ENCODE data around the gene COPS8. TPM values are rescaled to one million over a fixed set of nuclear protein-coding genes. Genes with fewer than 3 reads are reported as not detected.

Gene COPS8
- 59.3 and 61.3 TPM in 2 replicates for total RNA-seq (2021; fragmentation: NEBNext Ultra II Directional; extraction: Animal tissue kit (Norgen Biotek cat#: 25700))
- 37.3 and 67.5 TPM in 2 replicates for polyA plus RNA-seq (2011; rRNA removed)
- 66.0 TPM for polyA plus RNA-seq (2011; cell fraction: cytosol; rRNA removed)
- polyA plus RNA-seq (2011; cell fraction: nucleus; rRNA removed) = 18.0 TPM
- polyA plus RNA-seq (2012, experiment 1 of 2) = 32.3 to 47.0 TPM (median 36.0 TPM) in 4 replicates
- 10.3 TPM for polyA plus RNA-seq (2012, experiment 2 of 2)
- polyA plus RNA-seq (2013, experiment 1 of 2) = 30.4 TPM
- polyA plus RNA-seq (2013, experiment 2 of 2) = 29.0 TPM
- 27.0 and 32.5 TPM in 2 replicates for polyA minus RNA-seq (2011; rRNA and poly(A)+ RNA removed)
- 21.9 TPM for polyA minus RNA-seq (2011; cell fraction: cytosol; rRNA and poly(A)+ RNA removed)
- 50.7 TPM for polyA minus RNA-seq (2011; cell fraction: nucleus; rRNA and poly(A)+ RNA removed)
- long read RNA-seq, experiment 1, full-length matches to known transcripts = 52 of 84 reads
- long read RNA-seq, experiment 1, partial matches to known transcripts = 28 of 84 reads
- long read RNA-seq, experiment 1, other reads (novel, unspliced or antisense) = 4 of 84 reads
- long read RNA-seq, experiment 2, full-length matches to known transcripts = 113 of 128 reads
- long read RNA-seq, experiment 2, partial matches to known transcripts = 3 of 128 reads
- long read RNA-seq, experiment 2, other reads (novel, unspliced or antisense) = 12 of 128 reads

DNA sequence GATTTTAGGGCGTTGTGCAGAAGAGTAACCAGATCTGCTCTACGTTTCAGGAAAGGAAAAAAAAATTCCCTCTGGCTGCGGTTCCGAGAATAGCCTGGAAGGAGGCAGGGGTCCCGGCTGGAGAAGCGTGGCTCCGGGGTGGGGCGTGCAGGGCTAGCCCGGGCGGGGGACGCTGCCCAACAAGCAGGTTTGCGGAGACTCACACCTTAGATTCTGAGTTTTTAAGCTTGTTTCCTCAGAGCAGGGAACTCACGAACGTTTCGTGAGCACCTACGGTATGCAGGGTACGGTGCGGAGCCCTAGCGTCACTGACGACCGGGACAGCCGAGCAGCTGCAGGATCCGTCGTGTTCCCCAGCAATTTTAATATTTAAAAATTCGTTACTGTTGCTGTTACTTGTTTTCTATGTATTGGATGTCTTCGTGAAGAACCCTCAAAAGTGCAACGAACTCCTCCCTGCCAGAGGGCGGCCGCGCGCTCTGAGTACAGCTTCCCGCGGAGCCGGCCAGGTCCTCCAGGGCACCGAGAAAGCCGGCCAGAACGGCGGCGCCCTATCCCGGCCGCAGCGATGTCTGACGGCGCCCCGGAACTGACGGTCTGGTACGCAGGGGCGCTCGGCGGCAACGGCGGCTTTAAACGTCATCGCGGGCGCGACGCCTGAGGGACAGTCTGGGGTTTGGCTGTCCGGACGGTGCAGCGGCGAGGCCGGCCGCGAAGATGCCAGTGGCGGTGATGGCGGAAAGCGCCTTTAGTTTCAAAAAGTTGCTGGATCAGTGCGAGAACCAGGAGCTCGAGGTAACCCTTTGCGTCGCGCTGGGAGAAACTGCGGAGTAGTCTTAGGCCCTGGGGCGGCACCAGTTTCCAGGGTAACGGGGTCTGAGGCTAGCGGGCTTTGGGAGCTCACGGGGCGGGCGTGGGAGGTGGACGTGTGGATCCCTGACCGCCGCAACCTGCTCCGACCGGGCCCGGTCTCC is at the start of gene COPS8:
TSS of gene COPS8 (plus strand) at position 642 of the 974 bp plus-strand sequence. CDS start at position 718, 76 bp downstream.
- Histone ChIP-seq H3K23me2 (ENCODE audit: low read depth, low read length) (peaks cover 7% of the 10 kb centered on the region; the same call in 1 of the 2 replicates), H2BK15ac (ENCODE audit: low read length) (no peak within 1 kb of the TSS), H4K20me1 (replicated peaks in 1 of 2; ENCODE audit: control insufficient read depth in 1 of 2, insufficient read depth in 2 of 2, low read length in 2 of 2) (no peaks in the 10 kb centered on the region), H2AK5ac (ENCODE audit: low read depth, low read length) (no peak within 1 kb of the TSS), H2BK120ac (replicated peaks; ENCODE audit: low read depth, low read length) (no peak within 1 kb of the TSS), H3K14ac (ENCODE audit: insufficient read length) (no peak within 1 kb of the TSS), H3K4me1 (replicated peaks in 1 of 4; ENCODE audit: control insufficient read depth in 3 of 4, insufficient read depth in 4 of 4, low read length in 3 of 4) (no peaks in the 10 kb centered on the region), H3K27me3 (replicated peaks in 1 of 4; ENCODE audit: control insufficient read depth in 3 of 4, extremely low read depth in 1 of 4, insufficient read depth in 3 of 4, low read length in 3 of 4) (no peaks in the 10 kb centered on the region), H3K4me3 (ENCODE audit: extremely low read depth in 1 of 4, insufficient read depth in 2 of 4, low read depth in 3 of 4, low read length in 4 of 4) (peak within 1 kb of the TSS; percentile 77 to 91 (median 88)), H3K79me1 (ENCODE audit: low read depth, low read length) (no peaks in the 10 kb centered on the region; the same call in 1 of the 2 replicates), H3K23ac (ENCODE audit: insufficient read length) (no peak within 1 kb of the TSS), H3K18ac (ENCODE audit: extremely low read depth, low read length) (peak within 1 kb of the TSS; percentile 81; the same call in 1 of the 2 replicates), H4K5ac (ENCODE audit: insufficient read length, low read depth, low read length) (peak within 1 kb of the TSS; percentile 27), H3K4me2 (ENCODE audit: insufficient read depth in 1 of 2, low read depth in 2 of 2, low read length in 2 of 2) (peak within 1 kb of the TSS; percentile 75 to 99), H3K9me3 (ENCODE audit: insufficient read depth in 2 of 2, low read depth in 1 of 2, low read length in 1 of 2) (no peaks in the 10 kb centered on the region), H3K4ac (replicated peaks; ENCODE audit: insufficient read length, low read depth, low read length) (peak within 1 kb of the TSS; percentile 9), H3K9ac (replicated peaks in 1 of 4; ENCODE audit: extremely low read depth in 1 of 4, low read depth in 3 of 4, low read length in 3 of 4) (peak within 1 kb of the TSS; percentile 76 to 84 (median 82)), H4K91ac (replicated peaks; ENCODE audit: insufficient read length, low read length) (no peak within 1 kb of the TSS), H4K8ac (ENCODE audit: extremely low read depth, insufficient read depth, low read length) (peak within 1 kb of the TSS; percentile 89; the same call in 1 of the 2 replicates), H3K56ac (replicated peaks; ENCODE audit: insufficient read length, low read depth, low read length) (peak within 1 kb of the TSS; percentile 75), H2BK5ac (ENCODE audit: low read depth, low read length) (peak within 1 kb of the TSS; percentile 74), H3K27ac (ENCODE audit: low read depth, low read length) (peak within 1 kb of the TSS; percentile 65; the same call in 1 of the 2 replicates), H2AFZ (ENCODE audit: low read length) (peak within 1 kb of the TSS; percentile 93), H3K79me2 (ENCODE audit: control insufficient read depth in 1 of 2, insufficient read depth in 2 of 2, low read length in 2 of 2) (peaks cover 0 to 38% of the 10 kb centered on the region in 2 experiments; a peak in 3 of 4 replicates), H2BK20ac (ENCODE audit: low read length) (no peak within 1 kb of the TSS), H2BK12ac (ENCODE audit: low read depth, low read length) (0 out of 2 replicates have a peak within 1 kb of the TSS, but pooled peaks have one; percentile 76), H3K36me3 (ENCODE audit: control insufficient read depth in 2 of 4, insufficient read depth in 4 of 4, low read length in 3 of 4) (peaks cover 0 to 6% (median 0%) of the 10 kb centered on the region in 4 experiments; a peak in 2 of 8 replicates)
- ChIA-PET CTCF (ENCODE audit: partially characterized antibody) (interaction anchor here (0.7 to 3.8 kb wide), 14 partner anchors 9 to 776 kb away, joined by 3 to 20 read pairs (median 3); no protein-coding TSS in a partner anchor), POLR2A (ENCODE audit: partially characterized antibody) (interaction anchor here (0.8 to 3.3 kb wide), 8 partner anchors 10 to 109 kb away, joined by 3 to 15 read pairs (median 6); no protein-coding TSS in a partner anchor)
- FAIRE-seq (no peak), DNase-seq (ENCODE audit: low read depth in 1 of 2, low spot score in 2 of 2) (peak; percentile 68 to 96)
- 2% methylated on average over 83 of the region's 86 CpGs; no CpG with 5 or more reads in 1 of the 2 experiments for WGBS, 2 experiments (ENCODE audit: extremely low coverage in 1 of 2, insufficient coverage in 1 of 2, insufficient read length in 1 of 2, insufficient replicate concordance in 2 of 2, low coverage in 1 of 2, low lambda C conversion rate in 2 of 2, missing lambda C conversion rate in 1 of 2)
- TF ChIP-seq BRCA1 (IDR thresholded peaks at IDR 0.05; ENCODE audit: low read depth, low read length) (peak; percentile 30; the same call in 1 of the 2 replicates), MAFK (IDR thresholded peaks at IDR 0.05; ENCODE audit: low read depth, low read length) (no peak), TAF7 (optimal IDR thresholded peaks at IDR 0.05; ENCODE audit: borderline replicate concordance, low read depth, low read length) (peak; percentile 91), YY1 (IDR thresholded peaks at IDR 0.05; ENCODE audit: low read depth, low read length) (peak; percentile 78), PHF8 (conservative IDR thresholded peaks at IDR 0.05; ENCODE audit: low read depth, low read length) (peak; percentile 98)
- TF ChIP-seq, protein P1, sequence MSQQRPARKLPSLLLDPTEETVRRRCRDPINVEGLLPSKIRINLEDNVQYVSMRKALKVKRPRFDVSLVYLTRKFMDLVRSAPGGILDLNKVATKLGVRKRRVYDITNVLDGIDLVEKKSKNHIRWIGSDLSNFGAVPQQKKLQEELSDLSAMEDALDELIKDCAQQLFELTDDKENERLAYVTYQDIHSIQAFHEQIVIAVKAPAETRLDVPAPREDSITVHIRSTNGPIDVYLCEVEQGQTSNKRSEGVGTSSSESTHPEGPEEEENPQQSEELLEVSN (IDR thresholded peaks at IDR 0.05) = peak; percentile 78

Measured in H1 (cell line).